EL (cell line): ENCODE results near the gene AMDHD2.
A peak's percentile ranks its signal among the peaks of the same experiment; 100 is the strongest.
"Not testable (repeated sequence)": the region's sequence is repeated elsewhere in the genome, so short reads cannot be mapped to it uniquely, and the experiment has no call there.

Experiments
- DNase-seq: peaks from one replicate; pipeline ENCODE4 v3.0.0-alpha.2; 2016

AMDHD2 gene

GRCh38 chr16:2535625-2536013, 15.4 kb downstream of the AMDHD2 start:
- DNase-seq, result peak; percentile 63

GRCh38 chr16:2537451-2538379, 17.5 kb downstream of the AMDHD2 start, which contains the start of gene PDPK1:
Gene PDPK1 (plus strand): TSS chr16:2538021. CDS start chr16:2538113, 92 bp downstream.
- DNase-seq, result peak; percentile 94

GRCh38 chr16:2539192-2539844, 19.1 kb downstream of the AMDHD2 start:
- DNase-seq, result not testable (repeated sequence)

- DNase-seq, result not testable (repeated sequence)
Measured at GRCh38 chr16:2539845-2540458, 19.8 kb downstream of the AMDHD2 start.

- not testable (repeated sequence) for DNase-seq
Measured at GRCh38 chr16:2540912-2541311, 20.7 kb downstream of the AMDHD2 start.

- DNase-seq, result peak; percentile 4
Measured at GRCh38 chr16:2541409-2541808, 21.2 kb downstream of the AMDHD2 start.

GRCh38 chr16:2543771-2544170, 23.6 kb downstream of the AMDHD2 start:
- DNase-seq, result not testable (repeated sequence)

- DNase-seq, result not testable (repeated sequence)
Measured at GRCh38 chr16:2550283-2550878, 30.2 kb downstream of the AMDHD2 start.

GRCh38 chr16:2551420-2551889, 31.3 kb downstream of the AMDHD2 start:
- DNase-seq, result peak; percentile 2

- not testable (repeated sequence) for DNase-seq
Measured at GRCh38 chr16:2554709-2555425, 34.7 kb downstream of the AMDHD2 start.

- not testable (repeated sequence) for DNase-seq
Measured at GRCh38 chr16:2557150-2557549, 37.0 kb downstream of the AMDHD2 start.

- not testable (repeated sequence) for DNase-seq
Measured at GRCh38 chr16:2560131-2560797, 40.1 kb downstream of the AMDHD2 start.

GRCh38 chr16:2560798-2561133, 40.6 kb downstream of the AMDHD2 start:
- not testable (repeated sequence) for DNase-seq

GRCh38 chr16:2567506-2567905, 47.3 kb downstream of the AMDHD2 start:
- not testable (repeated sequence) for DNase-seq

- not testable (repeated sequence) for DNase-seq
Measured at GRCh38 chr16:2568573-2568972, 48.4 kb downstream of the AMDHD2 start.

GRCh38 chr16:2572704-2573103, 52.5 kb downstream of the AMDHD2 start:
- not testable (repeated sequence) for DNase-seq

- not testable (repeated sequence) for DNase-seq
Measured at GRCh38 chr16:2575839-2576238, 55.7 kb downstream of the AMDHD2 start.

- not testable (repeated sequence) for DNase-seq
Measured at GRCh38 chr16:2577044-2577443, 56.9 kb downstream of the AMDHD2 start.

- DNase-seq, result not testable (repeated sequence)
Measured at GRCh38 chr16:2578905-2579304, 58.7 kb downstream of the AMDHD2 start.

GRCh38 chr16:2580143-2580542, 60.0 kb downstream of the AMDHD2 start:
- not testable (repeated sequence) for DNase-seq

- not testable (repeated sequence) for DNase-seq
Measured at GRCh38 chr16:2580818-2581217, 60.6 kb downstream of the AMDHD2 start.
